IMR-90 (cell line): Measurements from ENCODE around the gene STRA8.

Experiments used
- CEBPB ChIP-seq: IDR thresholded peaks from 2 replicates; pipeline ENCODE4 v1.6.1; 2012; ENCODE audit warnings: low read depth, low read length, improper control_type of control experiment
- CHD1 ChIP-seq: IDR thresholded peaks from 2 replicates; pipeline ENCODE4 v1.6.1; 2012; ENCODE audit warnings: low read depth, low read length, improper control_type of control experiment
- MXI1 ChIP-seq: IDR thresholded peaks from 2 replicates; pipeline ENCODE4 v1.6.1; 2012; ENCODE audit warnings: low read depth, mild to moderate bottlenecking, low read length, moderate library complexity, borderline replicate concordance
- POLR2A ChIP-seq: IDR thresholded peaks from 2 replicates; pipeline ENCODE4 v1.6.1; 2012; ENCODE audit warnings: mild to moderate bottlenecking, low read depth, low read length
- RAD21 ChIP-seq: IDR thresholded peaks from 2 replicates; pipeline ENCODE4 v1.6.1; 2012; ENCODE audit warnings: low read length, improper control_type of control experiment
- RCOR1 ChIP-seq: IDR thresholded peaks from 2 replicates; pipeline ENCODE4 v1.6.1; 2012; ENCODE audit warnings: mild to moderate bottlenecking, low read length, improper control_type of control experiment; ENCODE audit not compliant: insufficient replicate concordance
- RFX5 ChIP-seq: IDR thresholded peaks from 2 replicates; pipeline ENCODE4 v1.8.0; 2012; ENCODE audit warnings: low read depth, mild to moderate bottlenecking, low read length, moderate library complexity
- SMC3 ChIP-seq: fragments of 150-350 bp; IDR thresholded peaks from 2 replicates; pipeline ENCODE4 v1.6.1; 2016; ENCODE audit warnings: low read depth, mild to moderate bottlenecking, antibody characterized with exemption, low read length, moderate library complexity
- TF ChIP-seq, protein P1 (sequence below): conservative IDR thresholded peaks from 2 replicates; pipeline ENCODE4 v1.5.1; 2012; ENCODE audit warnings: mild to moderate bottlenecking, low read depth, low read length, improper control_type of control experiment

DNA sequence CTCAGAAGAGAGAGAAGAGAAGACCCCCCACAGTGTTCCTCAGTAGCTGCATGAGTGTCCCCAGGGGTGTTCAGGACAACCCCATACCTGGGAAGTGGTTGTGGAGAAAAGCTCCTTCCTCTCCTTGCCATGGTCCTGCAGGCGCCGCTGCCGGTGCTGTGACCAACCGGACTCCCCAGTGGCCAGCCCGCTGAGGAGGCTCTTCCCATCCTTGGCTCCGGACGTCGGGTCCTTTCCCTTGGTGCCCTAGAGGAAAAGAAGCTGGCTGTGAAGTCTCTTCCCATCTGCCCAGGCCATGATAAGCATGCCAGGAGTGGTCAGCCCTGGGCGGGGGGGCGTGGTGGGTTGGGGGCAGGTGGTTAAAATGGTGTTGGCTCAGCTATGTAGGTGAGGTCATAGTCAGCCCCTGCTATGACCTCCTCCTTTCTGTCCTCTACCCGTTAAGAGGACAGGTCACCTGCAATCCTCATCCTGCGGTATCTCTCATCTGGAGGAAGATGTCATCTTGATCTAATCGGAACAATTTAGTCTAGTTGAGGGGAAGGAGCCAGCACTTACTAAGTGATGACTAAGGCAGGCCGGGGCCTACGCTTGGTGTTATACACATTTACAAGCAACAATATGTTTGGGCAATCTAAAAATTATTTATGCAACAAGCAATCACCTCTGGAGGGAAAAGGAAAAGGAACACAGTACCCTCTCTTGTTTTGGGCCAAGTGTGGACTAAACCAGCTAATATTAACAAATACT is 35.6 kb upstream of the STRA8 start:
- TF ChIP-seq, protein P1, sequence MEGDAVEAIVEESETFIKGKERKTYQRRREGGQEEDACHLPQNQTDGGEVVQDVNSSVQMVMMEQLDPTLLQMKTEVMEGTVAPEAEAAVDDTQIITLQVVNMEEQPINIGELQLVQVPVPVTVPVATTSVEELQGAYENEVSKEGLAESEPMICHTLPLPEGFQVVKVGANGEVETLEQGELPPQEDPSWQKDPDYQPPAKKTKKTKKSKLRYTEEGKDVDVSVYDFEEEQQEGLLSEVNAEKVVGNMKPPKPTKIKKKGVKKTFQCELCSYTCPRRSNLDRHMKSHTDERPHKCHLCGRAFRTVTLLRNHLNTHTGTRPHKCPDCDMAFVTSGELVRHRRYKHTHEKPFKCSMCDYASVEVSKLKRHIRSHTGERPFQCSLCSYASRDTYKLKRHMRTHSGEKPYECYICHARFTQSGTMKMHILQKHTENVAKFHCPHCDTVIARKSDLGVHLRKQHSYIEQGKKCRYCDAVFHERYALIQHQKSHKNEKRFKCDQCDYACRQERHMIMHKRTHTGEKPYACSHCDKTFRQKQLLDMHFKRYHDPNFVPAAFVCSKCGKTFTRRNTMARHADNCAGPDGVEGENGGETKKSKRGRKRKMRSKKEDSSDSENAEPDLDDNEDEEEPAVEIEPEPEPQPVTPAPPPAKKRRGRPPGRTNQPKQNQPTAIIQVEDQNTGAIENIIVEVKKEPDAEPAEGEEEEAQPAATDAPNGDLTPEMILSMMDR, result no peak
- no peak for TF ChIP-seq RFX5
- TF ChIP-seq SMC3, result no peak
- TF ChIP-seq RCOR1, result no peak
- no peak for TF ChIP-seq CHD1
- no peak for TF ChIP-seq POLR2A
- peak; percentile 38 for TF ChIP-seq CEBPB
- TF ChIP-seq MXI1, result no peak
- no peak for TF ChIP-seq RAD21
